SW 1271 (cell line): Measurements from ENCODE around the gene DNPH1.

Experiments
- DNase-seq, 2 experiments: peaks; one replicate each; lab custom pipeline; 2025; lab: John Stamatoyannopoulos, UW

The DNPH1 gene

GRCh38 chr6:43181621-43181941 lies 47.7 kb downstream of the DNPH1 start:
- DNase-seq = no peak

GRCh38 chr6:43180985-43181384 lies 48.3 kb downstream of the DNPH1 start:
- no peak for DNase-seq

GRCh38 chr6:43180058-43180457 lies 49.2 kb downstream of the DNPH1 start:
- no peak for DNase-seq

GRCh38 chr6:43178951-43179830 lies 50.1 kb downstream of the DNPH1 start:
- DNase-seq = no peak

GRCh38 chr6:43178150-43178549 lies 51.1 kb downstream of the DNPH1 start:
- no peak for DNase-seq

GRCh38 chr6:43176423-43176786 lies 52.9 kb downstream of the DNPH1 start:
- no peak for DNase-seq

GRCh38 chr6:43175676-43176422 lies 53.4 kb downstream of the DNPH1 start:
- no peak for DNase-seq
